Measurements from ENCODE around the gene IQCN.

- TF ChIP-seq YY1 (IDR thresholded peaks at IDR 0.05; ENCODE audit: insufficient read depth, insufficient read length) (no peak), SUZ12 (IDR thresholded peaks at IDR 0.05; ENCODE audit: extremely low read depth, insufficient read depth, insufficient read length) (no peak)
Measured at GRCh38 chr19:18264137-18264854, 10.0 kb downstream of the IQCN start.

All from NT2/D1 (cell line).